Smooth muscle cell (in vitro differentiated cells): ENCODE measurements around the gene WAPL. TPM values are rescaled to one million over a fixed set of nuclear protein-coding genes. Genes with fewer than 3 reads are reported as not detected.

Experiments
- DNase-seq: peaks from one replicate; lab custom pipeline; 2025; ENCODE audit not compliant: unreplicated experiment; lab: John Stamatoyannopoulos, UW
- H2AFZ ChIP-seq: fragments of 200-600 bp; sonication (generic); 2 replicates; pipeline ENCODE4 v1.6.0; 2016; ENCODE audit warnings: antibody characterized with exemption, low read depth, mild to moderate bottlenecking
- H3F3A ChIP-seq: fragments of 200-600 bp; sonication (generic); 2 replicates; pipeline ENCODE4 v1.6.0; 2017; ENCODE audit warnings: antibody characterized with exemption, low read depth
- H3K27ac ChIP-seq: fragments of 200-600 bp; sonication (generic); 2 replicates; pipeline ENCODE4 v1.5.1; 2016; ENCODE audit warnings: low read depth, mild to moderate bottlenecking
- H3K27me3 ChIP-seq: fragments of 200-600 bp; sonication (generic); 2 replicates; pipeline ENCODE4 v1.6.1; 2016; ENCODE audit warnings: low read depth, mild to moderate bottlenecking
- H3K36me3 ChIP-seq: fragments of 200-600 bp; sonication (generic); 2 replicates; pipeline ENCODE4 v1.5.1; 2016; ENCODE audit warnings: low read depth
- H3K4me1 ChIP-seq: fragments of 200-600 bp; sonication (generic); 2 replicates; pipeline ENCODE4 v1.5.1; 2016; ENCODE audit warnings: low read depth
- H3K4me2 ChIP-seq: fragments of 200-600 bp; sonication (generic); 2 replicates; pipeline ENCODE4 v1.6.0; 2016; ENCODE audit warnings: mild to moderate bottlenecking
- H3K4me3 ChIP-seq: fragments of 200-600 bp; sonication (generic); 2 replicates; pipeline ENCODE4 v1.5.1; 2016; ENCODE audit warnings: mild to moderate bottlenecking
- H3K79me2 ChIP-seq: fragments of 200-600 bp; sonication (generic); 2 replicates; pipeline ENCODE4 v1.6.0; 2016; ENCODE audit warnings: low read depth, mild to moderate bottlenecking
- H3K9ac ChIP-seq: fragments of 200-600 bp; sonication (generic); 2 replicates; pipeline ENCODE4 v1.6.0; 2016; ENCODE audit warnings: low read depth
- H3K9me3 ChIP-seq: fragments of 200-600 bp; sonication (generic); replicated peaks from 2 replicates; pipeline ENCODE4 v1.5.1; 2016; ENCODE audit warnings: low read depth
- H4K20me1 ChIP-seq: fragments of 200-600 bp; sonication (generic); 2 replicates; pipeline ENCODE4 v1.6.0; 2016; ENCODE audit warnings: low read depth
- CTCF ChIP-seq: fragments of 200-600 bp; sonication (generic); IDR thresholded peaks from 2 replicates; pipeline ENCODE4 v1.5.1; 2017; ENCODE audit warnings: borderline replicate concordance, mild to moderate bottlenecking, antibody characterized with exemption; ENCODE audit not compliant: insufficient read depth, poor library complexity, severe bottlenecking
- WGBS: methylation state at CpG from one replicate; pipeline ENCODE4 v1.1.7; 2016; ENCODE audit warnings: low lambda C conversion rate; 5-methylcytosine and 5-hydroxymethylcytosine counted together
- polyA plus RNA-seq: library from polyadenylated mRNA; unstranded; fragments of >200 nt; fragmentation: Nextera tagmentation; extraction: Ambion mirVana; gene quantifications from 2 replicates; pipeline ENCODE4 v1.2.1, GENCODE V29; 2016
- total RNA-seq: library from RNA; depleted of rRNA; stranded (reverse); fragments of >200 nt; gene quantifications from 2 replicates; pipeline ENCODE4 v1.2.3, GENCODE V29; 2014

WAPL gene
- total and polyA plus RNA-seq, 2 experiments from 2014 or later = 14.0 to 30.5 TPM

GRCh38 chr10:86436963-86437362 is 84.6 kb downstream of the WAPL start:
- 94% methylated on average over 2 of the region's 2 CpGs for WGBS
- H3K9ac ChIP-seq = no peak overlapping the region
- no peak overlapping the region for H3K4me2 ChIP-seq
- no peaks in the 10 kb centered on the region for H4K20me1 ChIP-seq
- DNase-seq = no peak
- H3K27ac ChIP-seq = no peak overlapping the region
- no peak for TF ChIP-seq CTCF
- no peaks in the 10 kb centered on the region for H3K4me1 ChIP-seq
- no peaks in the 10 kb centered on the region for H3K27me3 ChIP-seq
- no peak overlapping the region for H2AFZ ChIP-seq
- peaks cover 6% of the 10 kb centered on the region for H3F3A ChIP-seq
- no peaks in the 10 kb centered on the region for H3K79me2 ChIP-seq
- peaks cover 22% of the 10 kb centered on the region for H3K36me3 ChIP-seq
- no peaks in the 10 kb centered on the region for H3K9me3 ChIP-seq
- H3K4me3 ChIP-seq = no peak overlapping the region

- H3K79me2 ChIP-seq = no peaks in the 10 kb centered on the region
Observed at GRCh38 chr10:86434656-86435055, 86.9 kb downstream of the WAPL start.

GRCh38 chr10:86423739-86424138 is 97.9 kb downstream of the WAPL start:
- no peak overlapping the region for H3K4me3 ChIP-seq
- 24% methylated on average over 5 of the region's 5 CpGs for WGBS
- no peak for TF ChIP-seq CTCF

More at GRCh38 chr10:86434656-86435055, 86.9 kb downstream of the WAPL start:
- no peak overlapping the region for H3K4me3 ChIP-seq
- WGBS = 91% methylated on average over 1 of the region's 1 CpG
- no peak overlapping the region for H3K27ac ChIP-seq
- DNase-seq = no peak
- no peaks in the 10 kb centered on the region for H3K27me3 ChIP-seq
- no peaks in the 10 kb centered on the region for H3K9me3 ChIP-seq
- H2AFZ ChIP-seq = no peak overlapping the region
- H3K4me2 ChIP-seq = no peak overlapping the region
- H3F3A ChIP-seq = no peaks in the 10 kb centered on the region
- H3K36me3 ChIP-seq = peaks cover 22% of the 10 kb centered on the region
- H4K20me1 ChIP-seq = no peaks in the 10 kb centered on the region
- no peak for TF ChIP-seq CTCF
- no peaks in the 10 kb centered on the region for H3K4me1 ChIP-seq
- no peak overlapping the region for H3K9ac ChIP-seq

GRCh38 chr10:86419101-86419500 is 102.5 kb downstream of the WAPL start:
- Histone ChIP-seq H3K9me3 (no peaks in the 10 kb centered on the region), H3K4me3 (no peak overlapping the region), H3K27ac (no peak overlapping the region), H3F3A (no peaks in the 10 kb centered on the region), H4K20me1 (no peaks in the 10 kb centered on the region), H3K9ac (no peak overlapping the region), H3K27me3 (no peaks in the 10 kb centered on the region), H3K79me2 (no peaks in the 10 kb centered on the region), H3K4me2 (no peak overlapping the region), H2AFZ (no peak overlapping the region), H3K4me1 (no peaks in the 10 kb centered on the region), H3K36me3 (no peaks in the 10 kb centered on the region)
- WGBS = 36% methylated on average over 2 of the region's 2 CpGs
- no peak for DNase-seq
- no peak for TF ChIP-seq CTCF

More at GRCh38 chr10:86423739-86424138, 97.9 kb downstream of the WAPL start:
- Histone ChIP-seq H3K79me2 (no peaks in the 10 kb centered on the region), H3K9me3 (no peaks in the 10 kb centered on the region), H4K20me1 (no peaks in the 10 kb centered on the region), H3F3A (no peaks in the 10 kb centered on the region), H3K4me2 (no peak overlapping the region), H3K36me3 (no peaks in the 10 kb centered on the region), H2AFZ (no peak overlapping the region), H3K27ac (no peak overlapping the region), H3K4me1 (no peaks in the 10 kb centered on the region), H3K27me3 (no peaks in the 10 kb centered on the region), H3K9ac (no peak overlapping the region)
- DNase-seq = no peak
